Neural progenitor cell (in vitro differentiated cells): ENCODE measurements around the gene AHI1. TPM values are rescaled to one million over a fixed set of nuclear protein-coding genes. Genes with fewer than 3 reads are reported as not detected.
"Not testable (repeated sequence)": the region's sequence is repeated elsewhere in the genome, so short reads cannot be mapped to it uniquely, and the experiment has no call there.

Experiments
- DNase-seq: peaks from one replicate; pipeline ENCODE4 v3.0.0-alpha.2; 2016; ENCODE audit warnings: low spot score
- H2AFZ ChIP-seq: fragments of 200-600 bp; sonication (generic); replicated peaks from 2 replicates; pipeline ENCODE4 v1.6.1; 2016; ENCODE audit warnings: antibody characterized with exemption
- H3F3A ChIP-seq: fragments of 200-600 bp; sonication (generic); 2 replicates; pipeline ENCODE4 v1.6.1; 2016; ENCODE audit warnings: antibody characterized with exemption, low read depth
- H3K27ac ChIP-seq: fragments of 200-600 bp; sonication (generic); 2 replicates; pipeline ENCODE4 v1.5.1; 2016; ENCODE audit warnings: mild to moderate bottlenecking
- H3K27me3 ChIP-seq: fragments of 200-600 bp; sonication (generic); 2 replicates; pipeline ENCODE4 v1.6.1; 2016; ENCODE audit warnings: mild to moderate bottlenecking, moderate library complexity
- H3K36me3 ChIP-seq: fragments of 200-600 bp; sonication (generic); 2 replicates; pipeline ENCODE4 v1.5.1; 2016
- H3K4me1 ChIP-seq: fragments of 200-600 bp; sonication (generic); 2 replicates; pipeline ENCODE4 v1.6.1; 2016; ENCODE audit warnings: mixed run types
- H3K4me2 ChIP-seq: fragments of 200-600 bp; sonication (generic); 2 replicates; pipeline ENCODE4 v1.6.1; 2016
- H3K4me3 ChIP-seq: fragments of 200-600 bp; sonication (generic); 2 replicates; pipeline ENCODE4 v1.5.1; 2016
- H3K79me2 ChIP-seq: fragments of 200-600 bp; sonication (generic); 2 replicates; pipeline ENCODE4 v1.6.1; 2016; ENCODE audit warnings: low read depth
- H3K9ac ChIP-seq: fragments of 200-600 bp; sonication (generic); 2 replicates; pipeline ENCODE4 v1.6.1; 2016
- H3K9me3 ChIP-seq: fragments of 200-600 bp; sonication (generic); 2 replicates; pipeline ENCODE4 v1.5.1; 2016; ENCODE audit warnings: low read depth
- H4K20me1 ChIP-seq: fragments of 200-600 bp; sonication (generic); 2 replicates; pipeline ENCODE4 v1.6.1; 2016; ENCODE audit warnings: low read depth
- H3K27ac Mint-ChIP-seq: 3 replicates; pipeline ENCODE4 v1.8.0; 2021; ENCODE audit warnings: mixed read lengths
- H3K27me3 Mint-ChIP-seq: 2 replicates; pipeline ENCODE4 v1.8.0; 2022; ENCODE audit warnings: low read depth, mild to moderate bottlenecking, inconsistent platforms, moderate library complexity, mixed read lengths; ENCODE audit not compliant: insufficient read depth
- H3K36me3 Mint-ChIP-seq: 3 replicates; pipeline ENCODE4 v1.8.0; 2021; ENCODE audit warnings: mixed read lengths
- H3K4me1 Mint-ChIP-seq: 3 replicates; pipeline ENCODE4 v1.8.0; 2021; ENCODE audit warnings: mixed read lengths
- H3K4me3 Mint-ChIP-seq: 3 replicates; pipeline ENCODE4 v1.8.0; 2021; ENCODE audit warnings: mild to moderate bottlenecking, moderate library complexity, mixed read lengths
- H3K9me3 Mint-ChIP-seq: 3 replicates; pipeline ENCODE4 v1.8.0; 2020; ENCODE audit warnings: mixed read lengths
- CTCF ChIP-seq: fragments of 200-600 bp; sonication (generic); IDR thresholded peaks from 2 replicates; pipeline ENCODE4 v1.5.1; 2017; ENCODE audit warnings: antibody characterized with exemption, mild to moderate bottlenecking
- EZH2 ChIP-seq: fragments of 200-600 bp; sonication (generic); IDR thresholded peaks from 2 replicates; pipeline ENCODE4 v1.6.1; 2017; ENCODE audit warnings: antibody characterized with exemption, mild to moderate bottlenecking, moderate library complexity
- EZH2phosphoT487 ChIP-seq: fragments of 200-600 bp; sonication (generic); IDR thresholded peaks from 2 replicates; pipeline ENCODE4 v1.6.1; 2017; ENCODE audit warnings: antibody characterized with exemption
- total RNA-seq: library from RNA; depleted of rRNA; stranded (reverse); fragments of >200 nt; gene quantifications from 2 replicates; pipeline ENCODE4 v1.2.3, GENCODE V29; 2015; ENCODE audit warnings: low replicate concordance

Gene AHI1
- total RNA-seq, 1 donor from 2014 or later, result 26.2 TPM

DNA sequence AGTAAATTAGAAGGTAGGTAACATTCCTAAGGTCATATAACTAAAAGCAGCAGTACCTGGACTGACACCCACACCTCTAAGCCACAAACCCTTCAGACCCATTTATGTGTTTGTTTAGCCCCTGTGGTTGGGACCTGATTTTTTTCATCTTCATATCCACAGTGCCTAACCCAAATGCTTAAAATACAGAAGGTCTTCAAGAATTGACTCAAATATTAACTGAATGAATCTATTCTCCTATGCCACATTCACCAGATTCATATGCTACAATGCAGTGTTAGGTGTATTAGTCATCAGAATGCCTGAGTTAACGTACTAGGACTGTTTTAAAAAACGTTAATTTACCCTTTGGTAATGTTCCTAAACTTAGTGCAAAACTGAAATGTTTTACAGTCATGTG, 124.8 kb downstream of the AHI1 start:
- Mint-ChIP-seq H3K27me3 (peaks cover 5% of the 10 kb centered on the region), H3K4me3 (no peak overlapping the region), H3K4me1 (no peaks in the 10 kb centered on the region), H3K27ac (no peak overlapping the region), H3K36me3 (peaks cover 15% of the 10 kb centered on the region), H3K9me3 (peaks cover 16% of the 10 kb centered on the region)
- H3K79me2 ChIP-seq, result no peaks in the 10 kb centered on the region
- H3K9ac ChIP-seq, result no peak overlapping the region
- no peak overlapping the region for H2AFZ ChIP-seq
- no peaks in the 10 kb centered on the region for H3F3A ChIP-seq
- no peak overlapping the region for H3K4me3 ChIP-seq
- H3K27me3 ChIP-seq, result no peaks in the 10 kb centered on the region
- no peaks in the 10 kb centered on the region for H3K4me1 ChIP-seq
- TF ChIP-seq EZH2, result no peak
- no peak for TF ChIP-seq EZH2phosphoT487
- no peak for TF ChIP-seq CTCF
- H3K36me3 ChIP-seq, result no peaks in the 10 kb centered on the region
- H4K20me1 ChIP-seq, result no peaks in the 10 kb centered on the region
- H3K27ac ChIP-seq, result no peak overlapping the region
- no peaks in the 10 kb centered on the region for H3K9me3 ChIP-seq
- no peak overlapping the region for H3K4me2 ChIP-seq
- DNase-seq, result no peak

DNA sequence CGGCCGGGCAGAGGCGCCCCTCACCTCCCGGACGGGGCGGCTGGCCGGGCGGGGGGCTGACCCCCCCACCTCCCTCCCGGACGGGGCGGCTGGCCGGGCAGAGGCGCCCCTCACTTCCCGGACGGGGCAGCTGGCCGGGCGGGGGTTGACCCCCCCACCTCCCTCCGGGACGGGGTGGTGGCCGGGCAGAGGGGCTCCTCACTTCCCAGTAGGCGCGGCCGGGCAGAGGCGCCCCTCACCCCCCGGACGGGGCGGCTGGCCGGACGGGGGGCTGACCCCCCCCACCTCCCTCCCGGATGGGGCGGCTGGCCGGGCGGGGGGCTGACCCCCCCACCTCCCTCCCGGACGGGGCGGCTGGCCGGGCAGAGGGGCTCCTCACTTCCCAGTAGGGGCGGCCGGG, 133.9 kb downstream of the AHI1 start:
- H3K27me3 ChIP-seq, H3K27me3 Mint-ChIP-seq, H3F3A ChIP-seq, H3K4me3 Mint-ChIP-seq, H3K9me3 ChIP-seq, H3K36me3 ChIP-seq, H3K27ac ChIP-seq, H3K4me3 ChIP-seq, H3K79me2 ChIP-seq, H3K4me1 ChIP-seq, H3K27ac Mint-ChIP-seq, H3K4me2 ChIP-seq, H3K4me1 Mint-ChIP-seq, H3K9ac ChIP-seq, H4K20me1 ChIP-seq, H2AFZ ChIP-seq, DNase-seq: not testable (repeated sequence)
- Mint-ChIP-seq H3K9me3 (peaks cover 36% of the 10 kb centered on the region), H3K36me3 (peaks cover 16% of the 10 kb centered on the region)

GRCh38 chr6:135362124-135362523, 135.4 kb downstream of the AHI1 start:
- peaks cover under 1% of the 10 kb centered on the region for H3K36me3 ChIP-seq
- no peak overlapping the region for H2AFZ ChIP-seq
- H3K36me3 Mint-ChIP-seq, result peaks cover 8% of the 10 kb centered on the region
- H3K9me3 Mint-ChIP-seq, result peaks cover 21% of the 10 kb centered on the region
- no peaks in the 10 kb centered on the region for H3K27me3 Mint-ChIP-seq
- no peak overlapping the region for H3K4me3 Mint-ChIP-seq
- H3K79me2 ChIP-seq, result no peaks in the 10 kb centered on the region
- no peak overlapping the region for H3K27ac Mint-ChIP-seq
- H3K4me1 Mint-ChIP-seq, result no peaks in the 10 kb centered on the region
- H3K4me2 ChIP-seq, result no peak overlapping the region
- no peak for DNase-seq
- H3K4me3 ChIP-seq, result no peak overlapping the region
- peaks cover 5% of the 10 kb centered on the region for H3K9me3 ChIP-seq
- no peaks in the 10 kb centered on the region for H3K27me3 ChIP-seq
- no peak overlapping the region for H3K9ac ChIP-seq
- H3F3A ChIP-seq, result no peaks in the 10 kb centered on the region
- no peak overlapping the region for H3K27ac ChIP-seq
- TF ChIP-seq EZH2phosphoT487 (no peak), CTCF (no peak), EZH2 (no peak)
- H3K4me1 ChIP-seq, result no peaks in the 10 kb centered on the region
- H4K20me1 ChIP-seq, result no peaks in the 10 kb centered on the region

DNA sequence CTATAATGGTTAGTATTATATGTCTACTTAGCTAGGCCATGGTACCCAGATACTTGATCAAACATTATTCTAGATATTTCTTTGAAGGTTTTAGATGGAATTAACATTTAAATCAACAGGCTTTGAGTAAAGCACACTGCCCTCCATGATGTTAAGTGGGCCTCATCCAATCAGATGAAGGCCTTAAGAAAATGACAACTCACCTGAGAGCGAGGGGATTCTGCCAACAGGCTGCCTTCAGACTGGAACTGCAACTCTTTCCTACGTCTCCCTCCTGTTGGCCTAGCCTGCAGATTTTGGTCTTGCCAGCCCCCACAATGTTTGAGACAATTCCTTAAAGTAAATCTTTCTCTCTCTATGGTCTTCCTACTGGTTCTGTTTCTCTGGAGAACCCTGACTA, 137.3 kb downstream of the AHI1 start:
- Histone ChIP-seq H3K79me2 (no peaks in the 10 kb centered on the region), H4K20me1 (no peaks in the 10 kb centered on the region), H3K9me3 (no peaks in the 10 kb centered on the region), H3K4me1 (no peaks in the 10 kb centered on the region), H3K9ac (no peak overlapping the region), H3K36me3 (no peaks in the 10 kb centered on the region), H3K4me3 (no peak overlapping the region), H3K27ac (no peak overlapping the region), H3F3A (no peaks in the 10 kb centered on the region), H3K27me3 (no peaks in the 10 kb centered on the region), H3K4me2 (no peak overlapping the region), H2AFZ (no peak overlapping the region)
- H3K9me3 Mint-ChIP-seq, result peaks cover 5% of the 10 kb centered on the region
- H3K4me3 Mint-ChIP-seq, result no peak overlapping the region
- no peaks in the 10 kb centered on the region for H3K27me3 Mint-ChIP-seq
- TF ChIP-seq CTCF, result no peak
- TF ChIP-seq EZH2phosphoT487, result no peak
- TF ChIP-seq EZH2, result no peak
- H3K4me1 Mint-ChIP-seq, result no peaks in the 10 kb centered on the region
- peaks cover 7% of the 10 kb centered on the region for H3K36me3 Mint-ChIP-seq
- H3K27ac Mint-ChIP-seq, result no peak overlapping the region
- no peak for DNase-seq
